Measurements from ENCODE around the gene SPPL2B. TPM values are rescaled to one million over a fixed set of nuclear protein-coding genes. Genes with fewer than 3 reads are reported as not detected.

The SPPL2B gene
- total RNA-seq, 1 donor from 2014 or later, result 142 TPM

DNA sequence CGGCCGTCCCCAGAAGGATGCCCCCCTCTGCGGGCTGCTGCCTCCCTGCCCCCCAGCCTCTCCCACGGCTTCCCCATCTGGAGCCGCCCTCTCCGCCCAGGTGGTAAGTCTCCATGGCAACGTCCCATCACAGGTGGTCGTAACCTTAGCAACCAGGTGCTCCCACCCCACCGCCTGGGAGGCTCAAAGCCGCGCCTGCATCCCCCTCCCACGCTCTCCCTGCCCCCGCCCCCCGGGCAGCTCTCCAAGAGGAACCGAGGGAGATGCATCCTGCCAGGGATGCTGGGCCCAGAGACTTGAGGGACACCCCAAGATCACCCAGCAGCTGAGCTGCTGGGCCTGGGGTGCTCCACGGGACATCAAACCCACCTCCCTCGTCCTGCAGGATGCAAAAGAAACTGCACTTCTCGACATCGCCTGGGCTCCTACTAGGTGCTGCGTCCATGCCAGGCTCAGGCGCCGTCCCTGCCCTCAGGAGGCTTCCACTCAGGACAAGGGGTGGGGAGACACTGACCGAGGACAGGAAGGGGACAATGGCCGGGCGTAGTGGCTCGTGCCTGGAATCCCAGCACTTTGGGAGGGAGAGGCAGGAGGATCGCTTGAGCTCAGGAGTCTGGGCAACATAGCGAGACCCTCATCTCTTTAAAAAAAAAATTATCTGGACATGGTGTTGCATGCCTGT lies 15.5 kb upstream of the SPPL2B start:
- Mint-ChIP-seq H3K36me3 (ENCODE audit: low read depth) (peaks cover 2% of the 10 kb centered on the region), H3K9me3 (peaks cover 4% of the 10 kb centered on the region), H3K27ac (no peak overlapping the region), H3K4me3 (no peak overlapping the region), H3K27me3 (peaks cover 7% of the 10 kb centered on the region), H3K4me1 (peaks cover 42% of the 10 kb centered on the region)
- ATAC-seq (ENCODE audit: low read depth) (no peak), DNase-seq (no peak)
- intact Hi-C loops (cut with micrococcal nuclease), result loop anchor here (2.0 to 10.0 kb wide), 2 partner anchors 14 to 218 kb away; partner anchors contain the start of genes IZUMO4 and MOB3A
- CTCF ChIA-PET, result no interaction called here
- TF ChIP-seq, protein P1, sequence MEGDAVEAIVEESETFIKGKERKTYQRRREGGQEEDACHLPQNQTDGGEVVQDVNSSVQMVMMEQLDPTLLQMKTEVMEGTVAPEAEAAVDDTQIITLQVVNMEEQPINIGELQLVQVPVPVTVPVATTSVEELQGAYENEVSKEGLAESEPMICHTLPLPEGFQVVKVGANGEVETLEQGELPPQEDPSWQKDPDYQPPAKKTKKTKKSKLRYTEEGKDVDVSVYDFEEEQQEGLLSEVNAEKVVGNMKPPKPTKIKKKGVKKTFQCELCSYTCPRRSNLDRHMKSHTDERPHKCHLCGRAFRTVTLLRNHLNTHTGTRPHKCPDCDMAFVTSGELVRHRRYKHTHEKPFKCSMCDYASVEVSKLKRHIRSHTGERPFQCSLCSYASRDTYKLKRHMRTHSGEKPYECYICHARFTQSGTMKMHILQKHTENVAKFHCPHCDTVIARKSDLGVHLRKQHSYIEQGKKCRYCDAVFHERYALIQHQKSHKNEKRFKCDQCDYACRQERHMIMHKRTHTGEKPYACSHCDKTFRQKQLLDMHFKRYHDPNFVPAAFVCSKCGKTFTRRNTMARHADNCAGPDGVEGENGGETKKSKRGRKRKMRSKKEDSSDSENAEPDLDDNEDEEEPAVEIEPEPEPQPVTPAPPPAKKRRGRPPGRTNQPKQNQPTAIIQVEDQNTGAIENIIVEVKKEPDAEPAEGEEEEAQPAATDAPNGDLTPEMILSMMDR (IDR thresholded peaks at IDR 0.05), result no peak
- POLR2A ChIA-PET, result interaction anchor here (1.0 kb wide), 1 partner anchor 24 kb away, joined by 4 read pairs; no protein-coding TSS in a partner anchor

DNA sequence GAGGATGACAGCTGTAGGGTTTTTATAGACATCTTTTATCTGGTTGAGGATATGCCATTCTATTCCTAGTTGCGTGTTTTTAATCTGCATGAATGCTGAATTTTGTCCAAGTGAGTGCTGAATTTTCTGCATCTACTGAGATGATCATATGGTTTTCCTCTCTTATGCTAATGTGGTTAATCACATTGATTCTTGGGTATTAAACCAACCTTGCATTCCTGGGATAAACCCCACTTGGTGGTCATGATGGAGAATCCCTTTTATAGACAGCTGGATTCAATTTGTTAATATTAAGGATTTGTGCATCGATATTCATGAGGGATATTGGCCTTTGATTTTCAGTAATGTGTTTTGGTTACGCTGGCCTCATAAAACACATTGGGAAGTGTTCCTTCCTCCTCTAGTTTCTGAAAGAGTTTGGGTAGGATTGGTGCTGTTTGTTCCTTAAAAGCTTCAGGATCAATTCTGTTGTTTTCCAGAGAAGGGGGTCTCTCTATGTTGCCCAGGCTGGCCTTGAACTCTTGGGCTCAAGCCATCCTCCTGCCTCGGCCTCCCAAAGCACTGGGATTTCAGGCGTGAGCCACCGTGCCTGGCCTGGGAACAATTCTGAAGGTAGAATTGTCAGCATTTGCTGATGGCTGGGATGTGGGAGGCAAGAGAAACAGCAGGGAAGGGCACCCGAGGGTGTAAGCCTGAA lies 13.2 kb upstream of the SPPL2B start:
- Mint-ChIP-seq H3K9me3 (peaks cover 4% of the 10 kb centered on the region), H3K27ac (peak overlapping the region; percentile 82), H3K4me1 (peaks cover 55% of the 10 kb centered on the region), H3K4me3 (peak overlapping the region; percentile 59), H3K36me3 (ENCODE audit: low read depth) (peaks cover 2% of the 10 kb centered on the region), H3K27me3 (no peaks in the 10 kb centered on the region)
- TF ChIP-seq, protein P1 (IDR thresholded peaks at IDR 0.05), result no peak
- intact Hi-C loops (cut with micrococcal nuclease), result loop anchor here (10.0 kb wide), 1 partner anchor 220 kb away; the partner anchor contains the start of genes IZUMO4 and MOB3A
- no peak for DNase-seq
- ATAC-seq (ENCODE audit: low read depth), result no peak
- ChIA-PET POLR2A (interaction anchor here (0.7 to 4.8 kb wide), 13 partner anchors 10 to 162 kb away, joined by 3 to 48 read pairs (median 6); partner anchors contain the start of genes GADD45B, LSM7 and PLEKHJ1), CTCF (interaction anchor here (0.8 to 2.8 kb wide), 14 partner anchors 11 to 159 kb away, joined by 3 to 16 read pairs (median 3); no protein-coding TSS in a partner anchor)

DNA sequence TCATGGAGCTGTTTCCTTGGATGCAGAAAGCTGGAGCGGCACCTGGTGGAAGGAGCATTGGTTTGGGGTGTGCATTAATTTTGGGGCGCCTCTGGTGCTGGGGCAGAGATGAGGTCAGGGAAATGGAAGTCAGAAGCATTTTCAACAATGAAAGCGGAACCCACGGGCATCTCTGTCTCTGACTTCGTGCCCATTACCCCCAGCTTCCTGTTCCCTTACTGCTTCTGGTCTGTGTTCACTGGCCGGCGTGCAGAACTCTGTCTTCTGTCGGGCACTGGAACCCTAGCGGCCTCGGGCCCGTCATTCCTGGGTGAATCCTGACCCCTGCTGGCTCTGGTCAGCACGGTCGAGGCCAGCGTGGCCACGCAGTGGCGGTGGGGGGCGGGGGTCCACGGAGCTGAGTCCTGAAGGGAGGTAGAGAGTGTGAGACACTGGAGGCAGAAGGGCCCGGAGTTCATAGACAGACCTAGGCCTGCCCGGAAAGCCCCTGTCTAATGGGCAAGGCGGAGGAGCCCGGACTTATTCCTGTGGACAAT lies 12.6 kb upstream of the SPPL2B start:
- Mint-ChIP-seq H3K4me3 (peak overlapping the region; percentile 59), H3K27ac (peak overlapping the region; percentile 82), H3K27me3 (no peaks in the 10 kb centered on the region), H3K4me1 (peaks cover 55% of the 10 kb centered on the region), H3K9me3 (peaks cover 4% of the 10 kb centered on the region), H3K36me3 (ENCODE audit: low read depth) (peaks cover 2% of the 10 kb centered on the region)
- peak; percentile 54 for DNase-seq
- ATAC-seq (ENCODE audit: low read depth), result peak; percentile 74
- TF ChIP-seq, protein P1 (IDR thresholded peaks at IDR 0.05), result no peak
- CTCF ChIA-PET, result interaction anchor here (0.6 to 2.8 kb wide), 15 partner anchors 10 to 160 kb away, joined by 3 to 16 read pairs (median 3); no protein-coding TSS in a partner anchor
- intact Hi-C loops (cut with micrococcal nuclease), result loop anchor here (1.0 to 10.0 kb wide), 3 partner anchors 80 to 221 kb away; partner anchors contain the start of genes IZUMO4, MOB3A, PLEKHJ1 and SF3A2
- POLR2A ChIA-PET, result interaction anchor here (0.7 to 4.8 kb wide), 14 partner anchors 10 to 161 kb away, joined by 3 to 48 read pairs (median 6); partner anchors contain the start of genes GADD45B, LSM7 and PLEKHJ1

DNA sequence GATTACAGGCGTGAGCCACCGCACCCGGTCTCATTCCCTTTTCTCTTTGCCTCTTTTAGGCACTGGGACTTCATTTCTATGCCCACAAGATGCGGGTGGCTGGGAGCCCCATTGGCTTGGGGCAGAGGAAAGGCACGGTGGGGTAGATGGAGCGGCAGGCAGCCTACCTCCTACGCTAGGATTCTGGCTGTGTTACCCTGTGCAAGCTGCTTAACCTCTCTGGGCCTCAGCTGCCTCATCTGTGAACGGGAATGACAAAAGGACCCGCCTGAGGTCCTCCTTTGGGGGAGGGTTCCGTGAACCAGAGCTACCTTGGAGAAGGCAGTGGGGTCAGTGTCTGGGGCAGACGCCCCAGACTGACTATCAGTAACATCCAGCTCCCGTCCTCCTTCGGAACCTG lies 11.2 kb upstream of the SPPL2B start:
- Mint-ChIP-seq H3K27me3 (no peaks in the 10 kb centered on the region), H3K4me1 (peaks cover 55% of the 10 kb centered on the region), H3K4me3 (no peak overlapping the region), H3K9me3 (peaks cover 4% of the 10 kb centered on the region), H3K27ac (no peak overlapping the region), H3K36me3 (ENCODE audit: low read depth) (peaks cover 10% of the 10 kb centered on the region)
- CTCF ChIA-PET, result interaction anchor here (1.2 to 2.8 kb wide), 3 partner anchors 42 to 161 kb away, joined by 4 to 16 read pairs (median 7); no protein-coding TSS in a partner anchor
- TF ChIP-seq, protein P1 (IDR thresholded peaks at IDR 0.05), result no peak
- no peak for ATAC-seq (ENCODE audit: low read depth)
- intact Hi-C loops (cut with micrococcal nuclease), result loop anchor here (10.0 kb wide), 1 partner anchor 222 kb away; the partner anchor contains the start of genes IZUMO4 and MOB3A
- no peak for DNase-seq
- POLR2A ChIA-PET, result interaction anchor here (1.9 to 4.8 kb wide), 6 partner anchors 15 to 160 kb away, joined by 5 to 48 read pairs (median 8); partner anchors contain the start of gene GADD45B
